Measurements from ENCODE around the gene COL6A1.

The COL6A1 gene

GRCh38 chr21:45985471-45986315 lies 4.1 kb downstream of the COL6A1 start:
- DNase-seq (ENCODE audit: insufficient read length, low spot score): no peak
- FAIRE-seq: no peak
- TF ChIP-seq CTCF (IDR thresholded peaks at IDR 0.05; ENCODE audit: insufficient read depth, missing control alignments): no peak

- TF ChIP-seq CTCF (IDR thresholded peaks at IDR 0.05; ENCODE audit: insufficient read depth, missing control alignments): no peak
- no peak for DNase-seq (ENCODE audit: insufficient read length, low spot score)
- no peak for FAIRE-seq
Measured at GRCh38 chr21:45986316-45987051, 4.9 kb downstream of the COL6A1 start.

- DNase-seq (ENCODE audit: insufficient read length, low spot score) (no peak), FAIRE-seq (no peak)
- TF ChIP-seq CTCF (IDR thresholded peaks at IDR 0.05; ENCODE audit: insufficient read depth, missing control alignments): no peak
Measured at GRCh38 chr21:45987121-45987711, 5.6 kb downstream of the COL6A1 start.

- no peak for FAIRE-seq
- DNase-seq (ENCODE audit: insufficient read length, low spot score): no peak
Measured at GRCh38 chr21:45988366-45989347, 7.1 kb downstream of the COL6A1 start.

GRCh38 chr21:45989355-45990048 lies 7.9 kb downstream of the COL6A1 start:
- DNase-seq (ENCODE audit: insufficient read length, low spot score) (no peak), FAIRE-seq (no peak)
- TF ChIP-seq CTCF (IDR thresholded peaks at IDR 0.05; ENCODE audit: insufficient read depth, missing control alignments): no peak

More at GRCh38 chr21:45988366-45989347, 7.1 kb downstream of the COL6A1 start:
- no peak for TF ChIP-seq CTCF (IDR thresholded peaks at IDR 0.05; ENCODE audit: insufficient read depth, missing control alignments)
